ENCODE data around the gene PLXNB2. TPM values are rescaled to one million over a fixed set of nuclear protein-coding genes. Genes with fewer than 3 reads are reported as not detected.

Gene PLXNB2
- total RNA-seq, 1 experiment from 2014 or later = 236 TPM

GRCh38 chr22:50286701-50287318 lies 20.6 kb downstream of the PLXNB2 start:
- ChIA-PET POLR2A (no interaction called here), CTCF (no interaction called here), RAD21 (ENCODE audit: low non-redundant PET in 1 of 2, low total read pairs in 2 of 2, uncharacterized antibody in 2 of 2, unreplicated experiment in 2 of 2) (no interaction called here)
- H3K27me3 ChIP-seq (ENCODE audit: insufficient read depth, low read length) = no peaks in the 10 kb centered on the region
- TF ChIP-seq ZNF274 (IDR thresholded peaks at IDR 0.05; ENCODE audit: low read depth, low read length) = no peak
- no peak for TF ChIP-seq ZBTB33 (IDR thresholded peaks at IDR 0.05; ENCODE audit: extremely low read depth, insufficient replicate concordance, low read length)
- TF ChIP-seq RAD21 (IDR thresholded peaks at IDR 0.05; ENCODE audit: low read depth) = no peak
- TF ChIP-seq SP1 (IDR thresholded peaks at IDR 0.05; ENCODE audit: low read depth) = no peak
- no peak for TF ChIP-seq POLR2AphosphoS5 (IDR thresholded peaks at IDR 0.05; ENCODE audit: low read depth, low read length)
- no peak for TF ChIP-seq YY1 (IDR thresholded peaks at IDR 0.05; ENCODE audit: extremely low read depth, insufficient replicate concordance, low read depth, low read length)
- no peak for TF ChIP-seq CEBPB (IDR thresholded peaks at IDR 0.05; ENCODE audit: low read depth)
- no peak for TF ChIP-seq ZFX (IDR thresholded peaks at IDR 0.05)
- H3K36me3 ChIP-seq (ENCODE audit: control insufficient read depth in 1 of 2, insufficient read depth in 2 of 2, low read length in 2 of 2) = peaks cover 19 to 61% of the 10 kb centered on the region in 2 experiments; a peak in 3 of 4 replicates
- BruUV-seq (replicated peaks) = no TSS peak
- ATAC-seq = no peak
- intact Hi-C loops (cut with micrococcal nuclease) = no loop called here
- H3K4me1 ChIP-seq (ENCODE audit: control insufficient read depth in 1 of 2, insufficient read depth in 2 of 2, low read length in 2 of 2) = peaks cover 17 to 20% of the 10 kb centered on the region in 2 experiments
- H3K9me3 ChIP-seq (ENCODE audit: control insufficient read depth in 1 of 2, insufficient read depth in 1 of 2, low read depth in 1 of 2, low read length in 2 of 2) = no peaks in the 10 kb centered on the region
- no peak overlapping the region for H3K4me2 ChIP-seq (ENCODE audit: low read length)
- no peak for DNase-seq (ENCODE audit: low read depth, low spot score)
- no peak overlapping the region for H2AFZ ChIP-seq (ENCODE audit: low read depth, low read length, poor library complexity, severe bottlenecking)
- no peaks in the 10 kb centered on the region for H3K9me2 ChIP-seq (ENCODE audit: insufficient read depth)
- no peak overlapping the region; the same call in 1 of the 2 replicates for H3K27ac ChIP-seq (ENCODE audit: low read depth, low read length)
- no peak overlapping the region for H3K4me3 ChIP-seq (replicated peaks in 1 of 2; ENCODE audit: low read depth in 1 of 2, low read length in 2 of 2)
- H3K79me2 ChIP-seq (ENCODE audit: insufficient read depth, low read length) = peaks cover 54% of the 10 kb centered on the region
- no peaks in the 10 kb centered on the region for H4K20me1 ChIP-seq (ENCODE audit: insufficient read depth)
- H3K9ac ChIP-seq (ENCODE audit: low read length) = no peak overlapping the region
